GM19397 (cell line): ENCODE data around the gene OR2T27.
"Not testable (repeated sequence)": the region's sequence is repeated elsewhere in the genome, so short reads cannot be mapped to it uniquely, and the experiment has no call there.

Experiments used
- ATAC-seq: cut with Tn5 transposase; IDR thresholded peaks from one replicate; pipeline ENCODE4 v1.9.1; 2021; ENCODE audit warnings: mild to moderate bottlenecking, moderate library complexity; ENCODE audit not compliant: unreplicated experiment

OR2T27 gene

DNA sequence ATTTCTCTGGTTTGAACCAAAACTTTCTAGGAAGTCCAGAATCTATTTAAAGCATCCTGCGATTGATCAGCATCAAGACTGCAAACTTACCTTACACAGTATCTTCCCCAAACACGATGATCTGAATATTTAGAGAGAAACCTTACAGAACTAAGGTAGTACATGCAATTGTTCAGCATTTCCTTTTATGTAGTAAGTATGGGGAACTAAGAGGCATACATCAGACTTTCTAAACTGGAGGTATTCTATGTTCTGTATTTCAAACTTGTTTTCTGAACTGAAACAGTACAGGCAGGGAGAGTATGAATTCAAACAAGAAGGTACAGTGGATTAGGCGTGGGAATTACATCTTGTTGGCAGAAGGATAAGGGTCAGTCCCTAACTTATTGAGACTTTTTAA lies at the start of gene OR2T27:
TSS of gene OR2T27 (minus strand) at position 175 of the 400 bp plus-strand sequence. CDS start 4,644 bp downstream, outside the sequence.
- not testable (repeated sequence) for ATAC-seq

DNA sequence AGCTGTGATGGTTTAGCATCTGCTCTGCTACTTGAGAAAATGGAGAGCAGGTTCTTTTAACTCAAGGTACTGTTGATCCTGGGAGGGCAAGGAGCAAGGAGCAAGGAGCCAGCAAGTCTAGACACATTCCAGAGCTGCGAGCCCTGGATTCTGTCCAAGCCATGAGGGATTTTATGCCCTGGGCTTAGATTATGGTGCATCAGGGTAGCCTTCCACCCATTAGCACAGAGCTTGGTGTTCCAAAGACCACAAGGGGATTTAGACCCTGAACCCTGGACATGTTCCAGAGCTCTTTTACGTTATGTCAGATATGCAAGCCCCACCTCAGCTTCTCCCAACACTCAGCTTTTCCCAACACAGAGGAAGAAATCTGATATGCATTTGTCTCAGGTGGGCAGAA lies 49.3 kb upstream of the OR2T27 start:
- no peak for ATAC-seq

DNA sequence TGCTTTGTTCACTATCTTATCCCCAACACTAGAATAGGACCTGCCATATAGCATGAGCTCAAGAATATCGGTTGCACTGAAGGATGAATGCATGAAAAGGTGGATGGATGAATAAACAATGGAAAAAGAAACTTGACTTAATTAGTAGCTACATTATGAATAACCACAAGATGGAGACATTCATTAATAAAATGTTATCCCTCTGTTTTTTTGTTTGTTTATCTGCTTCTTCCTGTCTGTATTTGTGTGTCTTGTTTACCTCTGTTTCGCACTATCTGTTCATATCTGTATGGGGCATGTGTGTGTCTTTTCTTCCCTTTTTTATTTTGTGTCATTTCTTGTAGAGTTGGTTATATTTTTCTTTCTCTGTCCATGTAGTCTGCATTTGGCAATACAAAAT lies 48.3 kb upstream of the OR2T27 start:
- ATAC-seq, result no peak

DNA sequence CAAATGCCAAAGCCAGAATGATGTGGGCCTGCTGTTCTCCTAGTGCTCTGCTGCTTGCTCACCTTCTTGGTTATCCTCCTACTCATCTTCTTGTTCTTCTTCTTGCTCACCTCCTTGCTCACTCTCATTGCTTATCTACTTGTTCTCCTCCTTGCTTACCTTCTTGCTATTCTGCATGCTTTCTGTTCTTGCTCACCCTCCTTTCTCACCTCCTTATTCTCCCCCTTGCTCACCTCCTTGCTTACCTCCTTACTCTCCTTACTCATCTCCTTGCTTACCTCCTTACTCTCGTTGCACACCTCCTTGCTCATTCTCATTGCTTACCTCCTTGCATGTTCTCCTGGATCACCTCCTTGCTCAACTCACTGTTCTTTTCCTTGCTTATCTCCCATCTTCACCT lies 47.4 kb upstream of the OR2T27 start, which contains the start of gene OR14I1:
TSS of gene OR14I1 (minus strand) at position 53 of the 400 bp plus-strand sequence.
- ATAC-seq, result no peak

DNA sequence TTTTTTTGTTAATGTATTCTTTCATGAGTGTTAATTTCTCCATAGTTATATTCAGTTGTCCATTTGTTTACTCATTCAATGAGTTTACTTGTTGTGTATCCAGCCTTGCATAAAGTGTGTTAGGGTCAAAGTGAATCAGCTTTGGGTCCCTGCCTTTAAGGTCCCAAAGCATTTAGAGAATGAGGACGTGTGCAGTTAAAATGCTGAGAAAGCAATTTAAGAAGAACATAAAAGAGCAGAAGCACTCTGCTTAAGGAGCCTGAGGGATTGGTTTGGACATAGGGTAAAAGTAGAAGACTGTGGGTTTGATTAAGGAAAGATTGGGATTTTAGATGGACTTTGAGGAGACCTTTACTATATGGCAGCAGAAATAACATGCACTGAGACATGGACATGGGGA lies 43.8 kb upstream of the OR2T27 start:
- no peak for ATAC-seq

DNA sequence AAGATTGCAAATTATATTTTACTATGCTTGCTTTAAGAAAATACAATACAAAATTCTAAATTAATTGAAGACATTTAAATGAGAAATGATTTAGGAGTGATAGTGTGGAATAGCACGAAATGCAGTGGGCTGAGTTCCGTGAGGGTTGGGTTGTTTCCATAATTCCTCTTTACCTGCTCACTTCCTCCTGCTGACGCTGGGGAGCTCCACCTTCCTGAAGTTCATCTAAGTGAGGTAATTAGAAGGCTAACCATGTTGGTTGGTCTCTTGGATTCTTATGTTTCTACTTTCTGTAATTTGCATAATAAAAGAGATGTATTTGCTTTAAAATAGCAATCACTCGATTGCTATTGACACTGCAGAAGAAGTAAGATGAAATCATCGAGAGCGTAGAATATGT lies 42.6 kb upstream of the OR2T27 start:
- ATAC-seq, result no peak

GRCh38 chr1:248696774-248697173 lies 41.4 kb upstream of the OR2T27 start:
- no peak for ATAC-seq

DNA sequence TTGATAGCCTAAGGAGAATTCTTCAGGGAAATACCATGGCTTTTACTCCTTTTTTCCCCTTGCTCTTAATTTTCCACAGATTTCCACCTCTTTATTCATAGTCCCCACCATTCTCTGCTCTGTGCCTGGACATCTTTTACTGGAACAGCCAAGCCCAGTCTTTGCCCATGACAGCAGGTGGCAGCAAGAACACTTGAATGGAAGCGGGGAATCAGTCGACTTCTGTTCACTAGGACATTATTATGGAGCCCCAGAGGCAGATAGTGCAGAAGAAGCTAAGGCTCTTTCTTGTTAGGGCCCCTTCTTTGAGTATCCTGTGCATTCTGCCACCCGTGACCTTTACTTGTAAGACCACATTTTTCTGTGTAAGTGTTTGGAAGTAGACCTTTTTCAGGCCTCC lies 40.9 kb upstream of the OR2T27 start:
- no peak for ATAC-seq

GRCh38 chr1:248695451-248696132 lies 40.3 kb upstream of the OR2T27 start:
- no peak for ATAC-seq

GRCh38 chr1:248691567-248692155 lies 36.3 kb upstream of the OR2T27 start:
- no peak for ATAC-seq

DNA sequence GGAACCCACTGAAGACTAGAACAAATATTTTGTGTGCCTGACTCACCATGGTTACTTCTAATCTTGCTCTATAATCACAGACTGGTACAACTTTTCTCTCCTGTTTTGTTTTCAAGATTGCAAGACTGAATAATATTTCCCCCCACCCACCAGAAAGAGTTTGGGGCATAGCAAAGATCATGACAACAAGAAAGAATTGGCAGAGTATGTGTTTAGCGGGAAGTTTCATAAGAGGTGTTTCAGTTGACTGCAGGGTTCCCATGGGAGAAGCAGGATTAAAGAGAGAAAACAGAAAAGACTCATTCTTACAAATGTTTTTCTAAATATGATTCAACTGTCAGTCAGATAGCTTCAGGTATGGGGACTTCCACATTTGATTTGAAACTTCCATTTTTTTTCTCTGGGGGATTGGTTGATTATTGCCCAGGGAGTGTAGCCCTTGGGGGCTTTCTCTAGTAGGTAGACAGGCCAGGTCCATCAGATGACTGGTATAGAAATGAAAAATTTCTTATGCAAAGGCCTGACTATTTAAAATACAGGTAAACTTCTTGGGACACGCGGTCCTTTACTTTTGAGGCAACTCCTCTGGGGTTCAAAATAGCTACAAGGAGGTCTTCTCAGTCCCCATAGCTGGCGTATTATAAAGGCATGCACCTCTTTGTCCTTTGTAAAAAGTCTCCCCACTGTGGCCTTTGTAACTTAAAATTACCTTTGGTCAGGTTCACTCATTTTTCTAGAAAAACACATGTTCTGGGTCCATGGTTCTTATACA lies 33.4 kb upstream of the OR2T27 start:
- ATAC-seq, result peak; percentile 81

GRCh38 chr1:248686815-248687214 lies 31.5 kb upstream of the OR2T27 start:
- peak; percentile 58 for ATAC-seq

GRCh38 chr1:248681651-248682050 lies 26.3 kb upstream of the OR2T27 start:
- ATAC-seq, result no peak

DNA sequence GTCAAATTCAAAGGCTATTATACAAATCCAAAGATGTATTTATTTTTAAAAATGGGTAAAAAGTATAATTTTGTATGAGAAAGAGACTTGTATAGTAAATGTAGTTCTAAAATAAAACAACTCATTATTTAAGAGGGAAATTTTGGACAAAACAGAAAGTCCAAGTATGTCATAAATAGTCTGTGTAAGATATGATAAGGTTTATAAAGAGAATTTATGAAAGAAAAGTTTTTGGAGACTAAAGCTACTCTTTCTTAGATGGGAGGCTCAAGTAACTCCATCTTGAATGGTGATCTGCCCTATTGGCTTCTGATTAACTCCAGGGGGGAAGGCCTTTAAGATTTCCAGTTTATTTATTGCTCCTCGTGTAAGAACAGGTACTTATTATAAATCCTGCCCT lies 14.7 kb upstream of the OR2T27 start:
- no peak for ATAC-seq

GRCh38 chr1:248663453-248664328 lies 8.4 kb upstream of the OR2T27 start:
- ATAC-seq, result peak; percentile 96

GRCh38 chr1:248656797-248657196 lies 1.5 kb upstream of the OR2T27 start:
- ATAC-seq, result peak; percentile 45

GRCh38 chr1:248648770-248649536 lies 6.4 kb downstream of the OR2T27 start:
- ATAC-seq, result not testable (repeated sequence)

GRCh38 chr1:248645178-248645577 lies 10.2 kb downstream of the OR2T27 start, which contains the start of gene OR2T35:
Gene OR2T35, minus strand, starts transcription at chr1:248645278. Its CDS starts 6,020 bp downstream, at chr1:248639258.
- not testable (repeated sequence) for ATAC-seq

DNA sequence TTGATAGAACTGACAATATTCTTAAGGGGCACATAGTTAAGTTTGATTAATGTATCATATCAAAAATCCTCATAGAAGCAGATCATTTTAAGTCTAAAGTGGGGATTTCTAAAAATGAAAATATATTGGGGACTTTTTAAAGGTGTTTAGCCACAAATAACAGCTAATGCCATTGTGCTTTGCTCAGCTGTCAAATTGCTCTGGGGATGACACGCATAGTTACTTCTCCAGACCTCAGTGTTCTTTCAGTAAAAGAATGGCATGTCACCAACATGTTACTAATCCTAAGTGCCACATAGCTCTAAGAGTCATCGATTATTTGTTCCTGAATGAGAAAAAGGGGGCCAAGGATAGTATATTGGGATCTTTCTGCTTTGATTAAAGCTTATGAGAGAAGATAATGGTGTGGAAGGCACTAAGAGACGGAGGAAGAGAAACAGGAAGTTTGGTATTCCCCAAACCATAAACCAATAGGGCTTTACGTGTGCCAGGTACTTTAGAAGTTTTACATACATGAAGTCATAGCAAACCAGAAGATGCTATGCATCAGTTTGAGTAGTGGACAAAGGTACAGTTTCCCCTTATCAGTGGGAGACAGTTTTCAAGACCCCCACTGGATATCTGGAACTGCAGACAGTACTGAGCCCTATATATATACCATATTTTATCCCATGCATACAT lies 12.2 kb downstream of the OR2T27 start:
- peak; percentile 66 for ATAC-seq
